ENCODE results near the gene SYNJ2. TPM values are rescaled to one million over a fixed set of nuclear protein-coding genes. Genes with fewer than 3 reads are reported as not detected.

The SYNJ2 gene
- total RNA-seq, 1 donor from 2014 or later = 24.0 TPM

- DNase-seq (ENCODE audit: low spot score) = peak; percentile 41
- intact Hi-C loops (cut with DNase I) = no loop called here
These were observed 4.4 kb upstream of the SYNJ2 start for GRCh38 chr6:157977176-157977804.

- DNase-seq (ENCODE audit: low spot score) = no peak
- intact Hi-C loops (cut with DNase I) = no loop called here
These were observed 3.5 kb upstream of the SYNJ2 start for GRCh38 chr6:157978021-157978783.

GRCh38 chr6:157980288-157981131 is 1.2 kb upstream of the SYNJ2 start:
- DNase-seq (ENCODE audit: low spot score) = peak; percentile 76
- intact Hi-C loops (cut with DNase I) = loop anchor here (5.0 kb wide), 3 partner anchors 47 to 92 kb away; no protein-coding TSS in a partner anchor

GRCh38 chr6:157981132-157981394 is 600 bp upstream of the SYNJ2 start:
- intact Hi-C loops (cut with DNase I) = loop anchor here (5.0 kb wide), 3 partner anchors 46 to 91 kb away; no protein-coding TSS in a partner anchor
- no peak for DNase-seq (ENCODE audit: low spot score)

- no peak for DNase-seq (ENCODE audit: low spot score)
- intact Hi-C loops (cut with DNase I) = loop anchor here (5.0 kb wide), 3 partner anchors 45 to 90 kb away; no protein-coding TSS in a partner anchor
These were observed 469 bp downstream of the SYNJ2 start for GRCh38 chr6:157982102-157982562.

GRCh38 chr6:157982563-157983405 is 1.1 kb downstream of the SYNJ2 start:
- peak; percentile 63 for DNase-seq (ENCODE audit: low spot score)
- intact Hi-C loops (cut with DNase I) = loop anchor here (5.0 kb wide), 3 partner anchors 45 to 90 kb away; no protein-coding TSS in a partner anchor

- DNase-seq (ENCODE audit: low spot score) = no peak
- intact Hi-C loops (cut with DNase I) = loop anchor here (5.0 kb wide), 3 partner anchors 44 to 89 kb away; no protein-coding TSS in a partner anchor
These were observed 1.9 kb downstream of the SYNJ2 start for GRCh38 chr6:157983406-157984119.

GRCh38 chr6:157984128-157984527 is 2.5 kb downstream of the SYNJ2 start:
- DNase-seq (ENCODE audit: low spot score) = no peak
- intact Hi-C loops (cut with DNase I) = loop anchor here (5.0 kb wide), 3 partner anchors 43 to 88 kb away; no protein-coding TSS in a partner anchor

GRCh38 chr6:157984686-157985225 is 3.1 kb downstream of the SYNJ2 start:
- no peak for DNase-seq (ENCODE audit: low spot score)
- intact Hi-C loops (cut with DNase I) = loop anchor here (5.0 kb wide), 3 partner anchors 43 to 88 kb away; no protein-coding TSS in a partner anchor

- intact Hi-C loops (cut with DNase I) = no loop called here
- DNase-seq (ENCODE audit: low spot score) = no peak
These were observed 3.9 kb downstream of the SYNJ2 start for GRCh38 chr6:157985378-157986155.

- intact Hi-C loops (cut with DNase I) = no loop called here
- no peak for DNase-seq (ENCODE audit: low spot score)
These were observed 6.4 kb downstream of the SYNJ2 start for GRCh38 chr6:157987788-157988699.

GRCh38 chr6:157988700-157989063 is 7.0 kb downstream of the SYNJ2 start:
- intact Hi-C loops (cut with DNase I) = no loop called here
- no peak for DNase-seq (ENCODE audit: low spot score)

- DNase-seq (ENCODE audit: low spot score) = peak; percentile 89
- intact Hi-C loops (cut with DNase I) = no loop called here
These were observed 8.1 kb downstream of the SYNJ2 start for GRCh38 chr6:157989541-157990289.

- intact Hi-C loops (cut with DNase I) = no loop called here
- DNase-seq (ENCODE audit: low spot score) = no peak
These were observed 8.8 kb downstream of the SYNJ2 start for GRCh38 chr6:157990321-157991066.

GRCh38 chr6:157991067-157991432 is 9.4 kb downstream of the SYNJ2 start:
- peak; percentile 44 for DNase-seq (ENCODE audit: low spot score)
- intact Hi-C loops (cut with DNase I) = no loop called here
